ENCODE measurements around the gene DYNC2I2. TPM values are rescaled to one million over a fixed set of nuclear protein-coding genes. Genes with fewer than 3 reads are reported as not detected.
"Not testable (repeated sequence)": the region's sequence is repeated elsewhere in the genome, so short reads cannot be mapped to it uniquely, and the experiment has no call there.

The DYNC2I2 gene
- total RNA-seq, 1 donor from 2014 or later: 36.8 TPM

GRCh38 chr9:128688501-128689292, 32.0 kb upstream of the DYNC2I2 start, which contains the start of gene SET:
Gene SET, plus strand, starts transcription at chr9:128689222. Its CDS starts 361 bp downstream, at chr9:128689583.
- ATAC-seq: peak; percentile 93
- intact Hi-C loops (cut with micrococcal nuclease): no loop called here
- peak; percentile 99 for DNase-seq

- intact Hi-C loops (cut with micrococcal nuclease): no loop called here
- ATAC-seq (no peak), DNase-seq (no peak)
Observed at GRCh38 chr9:128687453-128687852, 30.8 kb upstream of the DYNC2I2 start.

- DNase-seq: no peak
- intact Hi-C loops (cut with micrococcal nuclease): no loop called here
- no peak for ATAC-seq
Observed at GRCh38 chr9:128685636-128686489, 29.2 kb upstream of the DYNC2I2 start.

- intact Hi-C loops (cut with micrococcal nuclease): no loop called here
- ATAC-seq: peak; percentile 55
- peak; percentile 80 for DNase-seq
Observed at GRCh38 chr9:128684325-128685199, 27.9 kb upstream of the DYNC2I2 start.

GRCh38 chr9:128684065-128684324, 27.3 kb upstream of the DYNC2I2 start:
- ATAC-seq (no peak), DNase-seq (no peak)
- intact Hi-C loops (cut with micrococcal nuclease): no loop called here

- intact Hi-C loops (cut with micrococcal nuclease): no loop called here
- ATAC-seq: peak; percentile 50
- DNase-seq: peak; percentile 62
Observed at GRCh38 chr9:128683340-128684064, 26.9 kb upstream of the DYNC2I2 start.

GRCh38 chr9:128677794-128678193, 21.1 kb upstream of the DYNC2I2 start:
- DNase-seq: no peak
- no peak for ATAC-seq
- intact Hi-C loops (cut with micrococcal nuclease): no loop called here

GRCh38 chr9:128675382-128675781, 18.7 kb upstream of the DYNC2I2 start:
- DNase-seq (no peak), ATAC-seq (no peak)
- intact Hi-C loops (cut with micrococcal nuclease): no loop called here

GRCh38 chr9:128669786-128670185, 13.1 kb upstream of the DYNC2I2 start:
- DNase-seq (no peak), ATAC-seq (no peak)
- intact Hi-C loops (cut with micrococcal nuclease): no loop called here

- ATAC-seq; DNase-seq; intact Hi-C loops (cut with micrococcal nuclease): not testable (repeated sequence)
Observed at GRCh38 chr9:128666481-128666941, 9.9 kb upstream of the DYNC2I2 start.

- intact Hi-C loops (cut with micrococcal nuclease): no loop called here
- DNase-seq: no peak
- ATAC-seq: no peak
Observed at GRCh38 chr9:128657796-128658195, 1.1 kb upstream of the DYNC2I2 start.

GRCh38 chr9:128657344-128657704, 677 bp upstream of the DYNC2I2 start:
- DNase-seq: no peak
- intact Hi-C loops (cut with micrococcal nuclease): no loop called here
- ATAC-seq: no peak

GRCh38 chr9:128654481-128654880, 2.2 kb downstream of the DYNC2I2 start:
- DNase-seq (no peak), ATAC-seq (no peak)
- intact Hi-C loops (cut with micrococcal nuclease): no loop called here

GRCh38 chr9:128653908-128654307, 2.7 kb downstream of the DYNC2I2 start:
- ATAC-seq (no peak), DNase-seq (no peak)
- intact Hi-C loops (cut with micrococcal nuclease): no loop called here

- intact Hi-C loops (cut with micrococcal nuclease): no loop called here
- DNase-seq: no peak
- no peak for ATAC-seq
Observed at GRCh38 chr9:128651798-128652197, 4.8 kb downstream of the DYNC2I2 start.

GRCh38 chr9:128648206-128648605, 8.4 kb downstream of the DYNC2I2 start:
- DNase-seq (peak; percentile 62), ATAC-seq (peak; percentile 69)
- intact Hi-C loops (cut with micrococcal nuclease): not testable (repeated sequence)

GRCh38 chr9:128643519-128644300, 12.9 kb downstream of the DYNC2I2 start:
- intact Hi-C loops (cut with micrococcal nuclease): no loop called here
- DNase-seq (no peak), ATAC-seq (no peak)

GRCh38 chr9:128642675-128643245, 13.9 kb downstream of the DYNC2I2 start:
- intact Hi-C loops (cut with micrococcal nuclease): no loop called here
- no peak for DNase-seq
- no peak for ATAC-seq
